GM06990 (cell line): ENCODE data around the gene TMEM255B.

Experiments used
- DNase-seq: peaks from one replicate; pipeline ENCODE4 v3.0.0-alpha.2; 2011; ENCODE audit not compliant: insufficient read length; ENCODE audit errors: extremely low read depth
- H3K27me3 ChIP-seq: replicated peaks from 2 replicates; pipeline ENCODE4 v1.6.0; 2011; ENCODE audit warnings: low read length; ENCODE audit not compliant: control insufficient read depth, insufficient read depth
- H3K36me3 ChIP-seq: 2 replicates; pipeline ENCODE4 v1.5.1; 2011; ENCODE audit warnings: low read length; ENCODE audit not compliant: control insufficient read depth, insufficient read depth
- H3K4me3 ChIP-seq: replicated peaks from 2 replicates; pipeline ENCODE4 v1.5.1; 2011; ENCODE audit warnings: low read depth, mild to moderate bottlenecking, control low read depth, low read length
- TF ChIP-seq, protein P1 (sequence below): IDR thresholded peaks from 2 replicates; pipeline ENCODE4 v1.5.1; 2011; ENCODE audit warnings: low read length, control low read depth, mild to moderate bottlenecking, inconsistent platforms; ENCODE audit not compliant: insufficient read depth, poor library complexity, severe bottlenecking

TMEM255B gene

DNA sequence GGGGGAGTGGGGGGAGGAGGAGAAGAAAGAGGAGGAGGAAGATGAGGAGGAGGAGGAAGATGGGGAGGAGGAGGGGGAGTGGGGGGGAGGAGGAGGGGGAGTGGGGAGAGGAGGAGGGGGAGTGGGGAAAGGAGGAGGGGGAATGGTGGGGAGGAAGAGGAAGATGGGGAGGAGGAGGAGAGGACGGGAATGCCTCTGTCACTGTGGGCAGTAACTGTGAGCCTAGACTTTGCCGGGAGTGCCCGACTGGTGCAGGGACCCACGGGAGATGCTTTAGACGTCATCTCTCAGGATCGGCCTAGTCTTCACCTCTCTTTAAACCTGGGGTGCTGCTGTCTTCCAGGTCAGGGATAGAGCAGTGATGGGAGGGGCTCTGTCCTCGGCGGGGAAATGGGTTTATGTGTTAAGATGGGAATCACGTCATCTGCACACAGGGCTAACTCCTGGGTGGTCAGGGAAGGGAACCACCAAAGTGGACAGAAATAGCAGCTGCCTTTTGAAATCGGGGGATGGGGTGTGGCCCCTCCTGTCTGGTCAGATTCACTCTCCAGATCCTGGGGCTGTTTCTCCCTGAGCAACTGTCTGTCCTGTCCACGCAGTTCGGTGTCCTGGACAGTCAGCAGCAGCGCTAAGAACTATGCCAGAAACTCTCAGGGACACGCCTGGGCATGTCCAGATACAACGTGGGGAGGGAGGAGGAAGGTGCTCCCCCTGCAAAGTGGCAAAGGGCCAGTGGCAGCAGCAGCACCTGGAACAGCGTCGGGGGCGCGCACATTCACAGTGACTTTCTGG, 77.9 kb downstream of the TMEM255B start:
- no peaks in the 10 kb centered on the region for H3K27me3 ChIP-seq
- no peak for DNase-seq
- no peaks in the 10 kb centered on the region for H3K36me3 ChIP-seq
- TF ChIP-seq, protein P1, sequence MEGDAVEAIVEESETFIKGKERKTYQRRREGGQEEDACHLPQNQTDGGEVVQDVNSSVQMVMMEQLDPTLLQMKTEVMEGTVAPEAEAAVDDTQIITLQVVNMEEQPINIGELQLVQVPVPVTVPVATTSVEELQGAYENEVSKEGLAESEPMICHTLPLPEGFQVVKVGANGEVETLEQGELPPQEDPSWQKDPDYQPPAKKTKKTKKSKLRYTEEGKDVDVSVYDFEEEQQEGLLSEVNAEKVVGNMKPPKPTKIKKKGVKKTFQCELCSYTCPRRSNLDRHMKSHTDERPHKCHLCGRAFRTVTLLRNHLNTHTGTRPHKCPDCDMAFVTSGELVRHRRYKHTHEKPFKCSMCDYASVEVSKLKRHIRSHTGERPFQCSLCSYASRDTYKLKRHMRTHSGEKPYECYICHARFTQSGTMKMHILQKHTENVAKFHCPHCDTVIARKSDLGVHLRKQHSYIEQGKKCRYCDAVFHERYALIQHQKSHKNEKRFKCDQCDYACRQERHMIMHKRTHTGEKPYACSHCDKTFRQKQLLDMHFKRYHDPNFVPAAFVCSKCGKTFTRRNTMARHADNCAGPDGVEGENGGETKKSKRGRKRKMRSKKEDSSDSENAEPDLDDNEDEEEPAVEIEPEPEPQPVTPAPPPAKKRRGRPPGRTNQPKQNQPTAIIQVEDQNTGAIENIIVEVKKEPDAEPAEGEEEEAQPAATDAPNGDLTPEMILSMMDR, result no peak
- H3K4me3 ChIP-seq, result no peak overlapping the region

DNA sequence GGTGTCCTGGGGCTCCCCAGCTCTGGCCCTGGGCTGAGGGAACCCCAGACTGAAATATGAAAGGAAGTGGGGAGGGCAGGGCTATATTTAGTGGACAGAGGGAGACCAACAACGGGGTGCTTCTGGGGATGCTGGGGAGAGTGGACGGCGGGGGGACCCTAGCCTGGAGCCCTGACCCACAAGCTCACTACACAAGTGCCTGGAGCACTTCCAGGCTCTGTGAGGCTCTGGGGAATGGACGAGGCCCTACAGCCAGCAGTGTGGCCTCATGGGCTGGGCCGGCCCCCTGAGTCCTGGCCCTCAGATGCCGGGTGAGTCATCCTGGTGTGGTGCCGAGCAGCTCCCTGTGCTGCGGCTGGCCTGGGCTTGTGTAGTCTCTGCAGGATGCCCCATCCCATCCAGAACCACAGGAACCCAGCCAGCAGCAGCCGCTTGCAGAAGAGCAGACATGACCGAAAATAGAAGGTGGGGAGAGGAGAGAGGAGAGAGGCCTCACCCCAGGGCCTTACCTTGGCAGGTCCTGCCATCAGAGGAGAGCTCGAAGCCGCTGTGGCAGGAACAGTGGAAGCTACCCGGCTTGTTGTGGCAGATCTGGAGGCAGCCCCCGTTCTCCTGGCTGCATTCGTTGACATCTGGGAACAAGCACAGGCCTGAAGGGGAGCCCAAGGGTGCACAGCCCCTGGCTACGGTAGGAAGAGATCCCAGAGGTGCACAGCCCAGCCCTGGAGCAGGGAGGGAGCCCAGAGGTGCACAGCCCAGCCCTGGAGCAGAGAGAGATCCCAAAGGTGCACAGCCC, 78.7 kb downstream of the TMEM255B start:
- no peak for DNase-seq
- Histone ChIP-seq H3K4me3 (no peak overlapping the region), H3K36me3 (no peaks in the 10 kb centered on the region), H3K27me3 (no peaks in the 10 kb centered on the region)
- TF ChIP-seq, protein P1, result no peak

- H3K27me3 ChIP-seq, result no peaks in the 10 kb centered on the region
- no peak for DNase-seq
- no peak overlapping the region for H3K4me3 ChIP-seq
- TF ChIP-seq, protein P1, result no peak
- H3K36me3 ChIP-seq, result no peaks in the 10 kb centered on the region
Observed at GRCh38 chr13:113838711-113839201, 79.7 kb downstream of the TMEM255B start.

DNA sequence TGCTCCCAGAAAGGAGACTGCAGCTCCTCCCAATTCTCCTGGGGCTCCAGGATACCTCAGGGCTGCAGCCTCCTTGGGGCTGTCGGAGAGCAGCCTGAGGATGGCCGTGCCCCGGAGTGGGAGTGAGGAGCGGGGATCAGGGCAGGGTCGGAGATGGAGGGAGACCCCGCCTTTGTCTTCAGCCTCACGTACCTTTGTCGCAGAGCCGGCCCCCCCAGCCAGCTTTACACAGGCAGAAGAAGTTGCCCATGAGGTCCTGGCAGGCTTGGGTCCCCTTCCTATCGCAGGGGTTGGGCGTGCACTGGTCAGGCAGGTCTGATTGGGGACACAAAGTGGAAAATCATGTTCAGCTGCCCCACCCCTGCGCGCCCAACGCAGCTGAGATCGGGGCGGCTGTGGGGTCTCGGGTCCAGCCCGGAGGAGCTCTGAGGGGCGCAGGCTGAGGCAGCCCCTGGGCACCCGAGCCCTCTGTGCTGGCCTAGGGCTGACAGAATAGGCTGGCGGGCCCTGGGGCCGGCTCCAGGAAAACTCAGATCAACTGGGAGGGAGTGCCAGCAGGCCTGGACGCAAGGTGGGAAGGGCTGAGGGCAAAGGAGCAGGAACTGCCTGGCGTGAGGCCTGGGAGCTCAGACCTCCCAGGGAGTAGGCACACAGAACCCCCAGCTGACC, 80.6 kb downstream of the TMEM255B start:
- Histone ChIP-seq H3K36me3 (no peaks in the 10 kb centered on the region), H3K27me3 (no peaks in the 10 kb centered on the region), H3K4me3 (no peak overlapping the region)
- no peak for DNase-seq
- TF ChIP-seq, protein P1, result no peak

DNA sequence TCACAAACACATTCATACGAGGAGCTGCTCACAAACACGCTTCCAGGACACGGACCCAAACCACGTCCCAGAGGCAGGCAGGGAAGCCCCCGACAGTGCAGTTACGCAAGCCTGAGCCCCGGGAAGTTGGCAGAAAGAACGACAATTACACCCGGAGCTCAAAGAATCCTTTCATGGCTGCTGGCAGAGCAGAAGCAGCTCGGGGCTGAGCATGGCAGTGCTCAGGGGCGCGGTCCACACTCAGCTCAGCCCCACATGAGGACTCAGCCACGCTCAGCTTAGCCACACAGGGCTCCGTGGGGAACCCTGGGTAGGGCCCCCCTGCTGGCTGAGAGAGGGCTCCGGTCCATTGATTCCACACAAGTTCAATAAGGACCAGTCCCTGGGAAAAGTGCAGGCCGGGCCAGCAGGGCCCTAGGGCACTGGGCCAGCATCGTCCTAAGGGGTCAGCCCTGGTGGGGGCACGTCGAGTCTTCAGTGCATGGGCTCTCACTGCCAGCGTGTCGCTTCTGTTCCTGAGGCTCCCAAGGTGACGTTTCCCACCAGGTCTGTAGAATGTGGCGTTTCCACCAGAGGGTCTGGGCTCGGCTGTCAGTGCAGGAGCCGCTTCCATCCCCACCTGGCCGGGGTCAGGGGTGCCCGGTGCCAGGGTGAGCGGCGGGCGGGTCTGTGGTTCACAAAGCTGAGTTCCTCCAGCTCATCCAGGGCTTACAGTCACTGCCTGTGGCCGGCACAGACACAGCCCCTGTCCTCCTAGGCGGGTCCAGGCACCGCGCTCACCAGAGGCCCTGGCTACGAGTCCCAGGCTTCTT, 81.7 kb downstream of the TMEM255B start:
- Histone ChIP-seq H3K27me3 (no peaks in the 10 kb centered on the region), H3K4me3 (no peak overlapping the region), H3K36me3 (no peaks in the 10 kb centered on the region)
- TF ChIP-seq, protein P1, result no peak
- no peak for DNase-seq
